RWPE2 (cell line): ENCODE results near the gene EFCC1.
A peak's percentile ranks its signal among the peaks of the same experiment; 100 is the strongest.

Source experiments
- ATAC-seq: fragments of 200-7000 bp; cut with Tn5 transposase; 3 replicates; pipeline ENCODE4 v1.9.1; 2021; ENCODE audit warnings: low read depth
- DNase-seq: peaks from one replicate; pipeline ENCODE4 v3.0.0-alpha.2; 2020; ENCODE audit warnings: low spot score
- H3K27ac ChIP-seq: fragments of 450-650 bp; 2 replicates; pipeline ENCODE4 v1.5.1; 2017; ENCODE audit warnings: mild to moderate bottlenecking; ENCODE audit not compliant: poor library complexity, severe bottlenecking
- H3K27me3 ChIP-seq: fragments of 250-450 bp; sonication (Bioruptor Pico); 2 replicates; pipeline ENCODE4 v1.5.1; 2021; ENCODE audit warnings: mild to moderate bottlenecking, moderate library complexity; ENCODE audit not compliant: insufficient read depth, poor library complexity, severe bottlenecking
- H3K36me3 ChIP-seq: fragments of 250-450 bp; sonication (Bioruptor Pico); 2 replicates; pipeline ENCODE4 v1.5.1; 2020; ENCODE audit warnings: low read depth, mild to moderate bottlenecking, moderate library complexity
- H3K4me1 ChIP-seq: fragments of 250-450 bp; sonication (Bioruptor Pico); 2 replicates; pipeline ENCODE4 v1.5.1; 2021; ENCODE audit warnings: mild to moderate bottlenecking, moderate library complexity; ENCODE audit not compliant: insufficient read depth, poor library complexity, severe bottlenecking
- H3K4me3 ChIP-seq: fragments of 250-450 bp; sonication (Bioruptor Pico); 2 replicates; pipeline ENCODE4 v1.5.1; 2021; ENCODE audit warnings: mild to moderate bottlenecking, moderate library complexity; ENCODE audit not compliant: severe bottlenecking
- H3K9me3 ChIP-seq: fragments of 250-450 bp; sonication (Bioruptor Pico); 2 replicates; pipeline ENCODE4 v1.5.1; 2021; ENCODE audit warnings: mild to moderate bottlenecking, moderate library complexity; ENCODE audit not compliant: severe bottlenecking
- CTCF ChIP-seq: fragments of 450-650 bp; IDR thresholded peaks from one replicate; pipeline ENCODE4 v1.5.1; 2017; ENCODE audit warnings: mild to moderate bottlenecking, moderate library complexity; ENCODE audit not compliant: poor library complexity, severe bottlenecking

The EFCC1 gene

GRCh38 chr3:129002573-129003569, 1.8 kb downstream of the EFCC1 start:
- H3K4me3 ChIP-seq, result no peak overlapping the region
- no peaks in the 10 kb centered on the region for H3K9me3 ChIP-seq
- ATAC-seq, result no peak
- H3K27ac ChIP-seq, result no peak overlapping the region
- DNase-seq, result no peak
- no peaks in the 10 kb centered on the region for H3K36me3 ChIP-seq
- no peak for TF ChIP-seq CTCF
- no peaks in the 10 kb centered on the region for H3K4me1 ChIP-seq
- H3K27me3 ChIP-seq, result peaks cover 70% of the 10 kb centered on the region

- H3K27ac ChIP-seq, result no peak overlapping the region
- TF ChIP-seq CTCF, result peak; percentile 26
- H3K27me3 ChIP-seq, result peaks cover 65% of the 10 kb centered on the region
- H3K4me1 ChIP-seq, result no peaks in the 10 kb centered on the region
- H3K36me3 ChIP-seq, result no peaks in the 10 kb centered on the region
- DNase-seq (no peak), ATAC-seq (peak; percentile 79)
- no peak overlapping the region for H3K4me3 ChIP-seq
- H3K9me3 ChIP-seq, result no peaks in the 10 kb centered on the region
These were observed 2.5 kb downstream of the EFCC1 start for GRCh38 chr3:129003578-129004112.

- H3K9me3 ChIP-seq, result no peaks in the 10 kb centered on the region
- DNase-seq (no peak), ATAC-seq (no peak)
- no peaks in the 10 kb centered on the region for H3K4me1 ChIP-seq
- peaks cover 57% of the 10 kb centered on the region for H3K27me3 ChIP-seq
- no peak overlapping the region for H3K27ac ChIP-seq
- no peak overlapping the region for H3K4me3 ChIP-seq
- H3K36me3 ChIP-seq, result no peaks in the 10 kb centered on the region
- TF ChIP-seq CTCF, result no peak
These were observed 3.7 kb downstream of the EFCC1 start for GRCh38 chr3:129004639-129005295.

- Histone ChIP-seq H3K9me3 (no peaks in the 10 kb centered on the region), H3K27me3 (peaks cover 47% of the 10 kb centered on the region), H3K4me1 (no peaks in the 10 kb centered on the region), H3K27ac (no peak overlapping the region), H3K4me3 (no peak overlapping the region), H3K36me3 (no peaks in the 10 kb centered on the region)
- ATAC-seq (no peak), DNase-seq (no peak)
- TF ChIP-seq CTCF, result no peak
These were observed 4.6 kb downstream of the EFCC1 start for GRCh38 chr3:129005526-129006303.
